HG02840 (cell line): ENCODE results near the gene CD22.
A peak's percentile ranks its signal among the peaks of the same experiment; 100 is the strongest.

ENCODE experiments used
- ATAC-seq: cut with Tn5 transposase; IDR thresholded peaks from one replicate; pipeline ENCODE4 v1.9.1; 2021; ENCODE audit warnings: mild to moderate bottlenecking, moderate library complexity, moderate number of reproducible peaks; ENCODE audit not compliant: unreplicated experiment, low FRiP score

CD22 gene

DNA sequence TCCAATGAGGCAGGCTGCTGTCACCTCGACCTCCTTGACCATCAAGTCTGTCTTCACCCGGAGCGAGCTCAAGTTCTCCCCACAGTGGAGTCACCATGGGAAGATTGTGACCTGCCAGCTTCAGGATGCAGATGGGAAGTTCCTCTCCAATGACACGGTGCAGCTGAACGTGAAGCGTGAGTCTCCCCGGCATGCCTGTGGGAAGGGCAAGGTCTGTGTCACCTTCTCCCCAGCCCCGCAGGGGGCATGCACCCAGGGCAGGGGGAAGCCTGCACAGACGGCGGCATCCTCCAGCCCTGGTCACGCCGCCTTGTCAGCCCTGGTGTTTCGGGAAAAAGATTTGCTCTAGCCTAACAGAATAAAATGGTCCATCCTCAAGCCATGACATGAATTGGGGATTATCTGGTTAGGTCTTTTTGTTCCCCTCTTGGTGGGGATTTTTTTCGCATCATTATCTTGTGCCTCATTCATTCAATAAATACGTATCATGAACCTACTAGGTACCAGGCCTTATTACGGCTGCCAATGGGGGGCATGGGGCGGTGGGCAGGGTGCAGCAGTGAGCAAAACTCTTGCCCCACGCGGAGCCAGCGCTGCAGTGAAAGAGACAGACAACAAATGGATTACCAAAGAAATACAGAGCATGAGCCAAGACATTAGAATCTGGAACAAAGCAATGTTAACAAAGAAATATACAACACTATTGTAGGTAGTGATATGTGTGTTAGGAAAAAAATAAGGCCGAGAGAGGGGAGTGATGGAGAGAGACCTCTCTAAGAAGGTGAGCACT, 7.4 kb downstream of the CD22 start:
- ATAC-seq, result no peak

DNA sequence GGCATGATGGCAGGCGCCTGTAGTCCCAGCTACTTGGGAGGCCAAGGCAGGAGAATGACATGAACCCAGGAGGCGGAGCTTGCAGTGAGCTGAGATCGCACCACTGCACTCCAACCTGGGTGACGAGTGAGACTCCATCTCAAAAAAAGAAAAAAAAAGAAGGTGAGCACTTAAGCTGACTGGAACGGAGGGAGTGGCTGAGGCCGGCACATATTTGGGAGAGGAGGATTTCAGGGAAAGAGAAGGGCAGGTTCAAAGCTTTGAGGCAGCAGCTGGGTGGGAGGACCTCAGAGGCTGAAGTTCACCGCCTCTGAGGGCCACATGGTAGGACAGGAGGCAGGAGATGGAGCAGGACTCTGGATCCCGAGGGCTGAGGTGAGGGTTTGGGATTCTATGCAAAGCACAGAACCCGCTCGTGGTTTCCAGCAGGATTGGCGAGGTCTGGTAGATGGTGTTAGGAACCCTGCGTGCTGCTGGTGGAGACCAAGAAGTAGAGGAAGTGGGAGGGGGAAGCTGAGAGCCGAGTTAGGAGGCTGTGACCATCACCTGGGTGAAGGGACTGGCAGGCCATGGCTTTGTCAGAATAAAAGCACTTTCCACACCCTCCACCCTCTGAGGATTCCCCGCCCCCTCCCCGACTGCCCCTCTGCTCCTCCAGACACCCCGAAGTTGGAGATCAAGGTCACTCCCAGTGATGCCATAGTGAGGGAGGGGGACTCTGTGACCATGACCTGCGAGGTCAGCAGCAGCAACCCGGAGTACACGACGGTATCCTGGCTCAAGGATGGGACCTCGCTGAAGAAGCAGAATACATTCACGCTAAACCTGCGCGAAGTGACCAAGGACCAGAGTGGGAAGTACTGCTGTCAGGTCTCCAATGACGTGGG, 8.4 kb downstream of the CD22 start:
- ATAC-seq, result no peak

GRCh38 chr19:35337984-35338296, 9.0 kb downstream of the CD22 start:
- ATAC-seq, result no peak

GRCh38 chr19:35340431-35340830, 11.4 kb downstream of the CD22 start:
- ATAC-seq, result no peak

GRCh38 chr19:35341006-35341405, 12.0 kb downstream of the CD22 start:
- no peak for ATAC-seq

DNA sequence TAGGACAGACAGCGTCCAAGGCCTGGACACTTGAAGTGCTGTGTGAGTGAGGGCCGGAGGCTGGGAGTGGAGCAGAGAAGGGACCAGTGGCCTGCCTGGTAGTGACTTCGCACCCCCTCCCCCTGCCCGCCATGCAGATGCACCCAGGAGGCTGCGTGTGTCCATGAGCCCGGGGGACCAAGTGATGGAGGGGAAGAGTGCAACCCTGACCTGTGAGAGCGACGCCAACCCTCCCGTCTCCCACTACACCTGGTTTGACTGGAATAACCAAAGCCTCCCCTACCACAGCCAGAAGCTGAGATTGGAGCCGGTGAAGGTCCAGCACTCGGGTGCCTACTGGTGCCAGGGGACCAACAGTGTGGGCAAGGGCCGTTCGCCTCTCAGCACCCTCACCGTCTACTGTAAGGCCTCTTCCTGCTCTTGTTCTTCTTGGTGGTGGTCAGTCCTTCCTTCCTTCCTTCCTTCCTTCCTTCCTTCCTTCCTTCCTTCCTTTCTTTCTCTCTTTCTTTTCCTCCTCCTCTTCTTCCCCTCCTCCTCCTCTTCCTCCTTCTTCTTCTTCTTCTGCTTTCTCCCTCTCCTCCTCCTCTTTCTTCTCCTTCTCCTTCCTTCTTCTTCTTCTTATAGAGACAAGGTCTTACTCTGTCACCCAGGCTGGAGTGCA, 12.7 kb downstream of the CD22 start:
- ATAC-seq, result no peak

DNA sequence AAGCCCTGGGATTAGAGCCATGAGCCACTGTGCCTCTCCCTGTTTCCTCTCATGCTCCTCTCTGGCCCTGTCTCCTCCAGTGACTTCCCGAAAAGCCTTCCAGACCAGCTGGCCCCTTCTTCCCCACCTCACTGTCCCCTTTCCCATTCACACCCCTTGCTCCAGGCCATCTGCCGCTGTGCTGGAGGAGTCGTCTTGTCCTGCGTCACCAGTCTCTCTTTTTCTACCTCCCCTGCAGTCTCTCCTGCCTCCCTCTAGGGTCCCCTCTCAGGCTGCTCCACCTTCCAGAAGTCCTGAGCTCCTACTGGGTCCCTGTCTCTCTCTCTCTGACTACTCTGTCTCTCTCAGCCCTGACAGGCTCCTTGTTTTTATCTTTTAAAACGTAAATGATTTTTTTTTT, 13.4 kb downstream of the CD22 start:
- no peak for ATAC-seq

DNA sequence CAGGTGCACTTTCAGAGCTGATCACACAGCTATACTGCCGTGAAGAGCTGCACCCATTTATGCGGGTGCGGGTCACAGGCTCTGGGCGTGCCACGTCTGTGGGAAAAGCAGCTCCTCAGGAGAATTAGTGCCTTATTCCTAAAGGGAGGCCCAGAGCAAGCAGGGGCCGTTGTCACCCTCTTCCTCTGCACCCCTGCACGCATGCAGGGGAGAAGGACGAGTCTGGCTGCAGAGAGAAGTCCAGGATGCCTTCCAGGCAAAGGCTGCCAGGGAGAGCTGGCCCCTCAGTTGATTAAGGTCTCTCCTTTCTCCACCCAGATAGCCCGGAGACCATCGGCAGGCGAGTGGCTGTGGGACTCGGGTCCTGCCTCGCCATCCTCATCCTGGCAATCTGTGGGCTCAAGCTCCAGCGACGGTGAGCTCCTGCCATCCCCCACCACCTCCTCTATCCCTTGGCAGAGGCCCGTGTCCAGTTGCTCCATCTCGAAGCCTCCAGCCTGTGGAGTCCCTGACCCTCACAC, 15.6 kb downstream of the CD22 start:
- no peak for ATAC-seq

DNA sequence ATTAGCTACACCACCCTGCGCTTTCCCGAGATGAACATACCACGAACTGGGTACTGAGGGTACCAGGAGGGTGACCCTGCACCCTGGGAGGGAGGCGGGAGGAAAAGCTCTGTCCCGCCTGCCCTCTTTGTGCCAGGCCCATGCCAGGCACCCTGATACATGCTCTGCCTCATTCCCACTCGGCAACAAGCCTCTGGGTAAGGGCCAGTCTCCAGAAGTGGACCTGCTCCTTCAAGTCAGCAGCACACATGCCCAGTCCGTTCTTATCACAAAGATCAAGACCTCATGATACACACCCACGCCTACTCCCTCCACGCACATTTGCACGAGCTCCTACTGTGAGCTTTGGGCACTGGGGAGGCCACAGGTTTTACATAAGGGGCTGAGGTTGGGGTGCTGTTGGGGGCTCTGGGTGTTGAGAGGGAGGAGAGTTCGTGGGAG, 16.7 kb downstream of the CD22 start:
- ATAC-seq, result no peak

- no peak for ATAC-seq
Observed at GRCh38 chr19:35346193-35347052, 17.4 kb downstream of the CD22 start.

- peak; percentile 50 for ATAC-seq
Observed at GRCh38 chr19:35347171-35347929, 18.4 kb downstream of the CD22 start, which contains the start of gene FFAR1. TSS of gene FFAR1 (plus strand) at chr19:35347902. CDS start at chr19:35351552, 3,650 bp downstream.

GRCh38 chr19:35347930-35348298, 18.9 kb downstream of the CD22 start:
- ATAC-seq, result no peak

- ATAC-seq, result no peak
Observed at GRCh38 chr19:35348911-35349611, 20.1 kb downstream of the CD22 start.

- no peak for ATAC-seq
Observed at GRCh38 chr19:35349614-35350521, 20.9 kb downstream of the CD22 start.

DNA sequence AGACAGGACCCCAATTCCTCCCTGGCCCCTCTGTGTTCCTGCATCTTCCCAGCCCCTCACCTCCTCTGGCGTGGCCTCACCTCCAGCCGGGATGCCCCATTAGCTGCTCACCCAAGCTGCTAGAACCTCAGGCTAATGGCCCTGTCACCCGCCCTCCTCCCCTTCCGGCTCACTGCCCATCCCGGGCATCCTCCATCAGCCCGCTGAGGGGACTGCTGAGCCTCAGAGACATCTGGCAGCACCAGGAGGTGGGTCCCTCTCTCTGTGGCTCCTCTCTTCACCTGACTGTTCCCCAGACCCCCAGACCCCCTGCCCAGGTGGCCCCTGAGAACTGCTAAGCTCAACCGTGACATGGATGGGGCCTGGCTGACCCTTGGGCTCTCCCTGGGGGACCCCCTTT, 21.6 kb downstream of the CD22 start:
- ATAC-seq, result no peak

DNA sequence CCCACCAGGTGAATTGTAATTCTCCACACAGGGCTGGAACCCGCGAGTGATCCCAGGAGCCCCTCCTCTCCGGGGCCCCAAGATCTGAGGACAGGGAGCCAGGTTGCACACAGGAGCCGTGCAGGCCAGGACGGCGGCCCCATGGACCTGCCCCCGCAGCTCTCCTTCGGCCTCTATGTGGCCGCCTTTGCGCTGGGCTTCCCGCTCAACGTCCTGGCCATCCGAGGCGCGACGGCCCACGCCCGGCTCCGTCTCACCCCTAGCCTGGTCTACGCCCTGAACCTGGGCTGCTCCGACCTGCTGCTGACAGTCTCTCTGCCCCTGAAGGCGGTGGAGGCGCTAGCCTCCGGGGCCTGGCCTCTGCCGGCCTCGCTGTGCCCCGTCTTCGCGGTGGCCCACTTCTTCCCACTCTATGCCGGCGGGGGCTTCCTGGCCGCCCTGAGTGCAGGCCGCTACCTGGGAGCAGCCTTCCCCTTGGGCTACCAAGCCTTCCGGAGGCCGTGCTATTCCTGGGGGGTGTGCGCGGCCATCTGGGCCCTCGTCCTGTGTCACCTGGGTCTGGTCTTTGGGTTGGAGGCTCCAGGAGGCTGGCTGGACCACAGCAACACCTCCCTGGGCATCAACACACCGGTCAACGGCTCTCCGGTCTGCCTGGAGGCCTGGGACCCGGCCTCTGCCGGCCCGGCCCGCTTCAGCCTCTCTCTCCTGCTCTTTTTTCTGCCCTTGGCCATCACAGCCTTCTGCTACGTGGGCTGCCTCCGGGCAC, 22.6 kb downstream of the CD22 start:
- ATAC-seq, result no peak

- no peak for ATAC-seq
Observed at GRCh38 chr19:35352177-35352447, 23.1 kb downstream of the CD22 start.
